Osteocyte (in vitro differentiated cells): ENCODE data around the gene LINC00237. TPM values are rescaled to one million over a fixed set of nuclear protein-coding genes. Genes with fewer than 3 reads are reported as not detected.

Experiments
- DNase-seq: peaks from one replicate; pipeline ENCODE4 v3.0.0; 2021; ENCODE audit warnings: mixed read lengths; ENCODE audit not compliant: unreplicated experiment; ENCODE audit errors: extremely low spot score
- H3K27ac Mint-ChIP-seq: one replicate; pipeline ENCODE4 v1.8.0; 2021; ENCODE audit warnings: mild to moderate bottlenecking, mixed read lengths; ENCODE audit not compliant: unreplicated experiment
- H3K27me3 Mint-ChIP-seq: one replicate; pipeline ENCODE4 v1.8.0; 2021; ENCODE audit warnings: mixed read lengths; ENCODE audit not compliant: unreplicated experiment
- H3K36me3 Mint-ChIP-seq: one replicate; pipeline ENCODE4 v1.8.0; 2021; ENCODE audit warnings: mixed read lengths; ENCODE audit not compliant: unreplicated experiment
- H3K4me1 Mint-ChIP-seq: one replicate; pipeline ENCODE4 v1.8.0; 2021; ENCODE audit warnings: mixed read lengths; ENCODE audit not compliant: unreplicated experiment
- H3K4me3 Mint-ChIP-seq: one replicate; pipeline ENCODE4 v1.8.0; 2021; ENCODE audit warnings: mild to moderate bottlenecking, moderate library complexity, mixed read lengths; ENCODE audit not compliant: unreplicated experiment
- H3K9me3 Mint-ChIP-seq: one replicate; pipeline ENCODE4 v1.8.0; 2021; ENCODE audit warnings: mixed read lengths; ENCODE audit not compliant: unreplicated experiment
- CTCF ChIP-seq: fragments of 200-600 bp; sonication (generic); IDR thresholded peaks from 2 replicates; pipeline ENCODE4 v1.5.0; 2021; ENCODE audit warnings: antibody characterized with exemption, mild to moderate bottlenecking, moderate library complexity
- total RNA-seq: library from RNA; stranded (reverse); gene quantifications from 2 replicates; pipeline ENCODE4 v1.2.1, GENCODE V29; 2021

The LINC00237 gene
- total RNA-seq, 1 donor from 2014 or later, result not detected

GRCh38 chr20:21076073-21076472 lies 30.1 kb downstream of the LINC00237 start:
- no peak for DNase-seq
- H3K4me3 Mint-ChIP-seq, result no peak overlapping the region
- peaks cover 12% of the 10 kb centered on the region for H3K27me3 Mint-ChIP-seq
- H3K36me3 Mint-ChIP-seq, result no peaks in the 10 kb centered on the region
- no peaks in the 10 kb centered on the region for H3K9me3 Mint-ChIP-seq
- TF ChIP-seq CTCF, result no peak
- H3K4me1 Mint-ChIP-seq, result no peaks in the 10 kb centered on the region
- no peak overlapping the region for H3K27ac Mint-ChIP-seq

DNA sequence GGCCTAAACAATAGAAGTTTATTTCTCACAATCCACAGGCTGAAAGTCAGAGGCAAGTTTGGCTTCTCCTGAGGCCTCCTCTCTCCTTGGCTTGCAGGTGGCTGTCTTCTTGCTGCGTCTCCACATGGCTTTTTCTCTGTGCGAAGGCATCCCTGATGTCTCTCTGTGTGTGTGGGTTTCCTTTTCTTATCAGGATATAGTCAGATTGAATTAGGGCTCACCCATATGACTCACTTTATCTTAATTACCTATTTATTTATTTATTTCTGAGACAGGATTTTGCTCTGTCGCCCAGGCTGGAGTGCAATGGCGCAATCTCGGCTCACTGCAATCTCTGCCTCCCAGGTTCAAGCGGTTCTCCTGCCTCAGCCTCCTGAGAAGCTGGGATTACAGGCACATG lies 30.7 kb downstream of the LINC00237 start:
- H3K27ac Mint-ChIP-seq, result no peak overlapping the region
- H3K4me3 Mint-ChIP-seq, result no peak overlapping the region
- H3K4me1 Mint-ChIP-seq, result no peaks in the 10 kb centered on the region
- no peaks in the 10 kb centered on the region for H3K9me3 Mint-ChIP-seq
- no peaks in the 10 kb centered on the region for H3K36me3 Mint-ChIP-seq
- peaks cover 11% of the 10 kb centered on the region for H3K27me3 Mint-ChIP-seq
- no peak for DNase-seq
- no peak for TF ChIP-seq CTCF

DNA sequence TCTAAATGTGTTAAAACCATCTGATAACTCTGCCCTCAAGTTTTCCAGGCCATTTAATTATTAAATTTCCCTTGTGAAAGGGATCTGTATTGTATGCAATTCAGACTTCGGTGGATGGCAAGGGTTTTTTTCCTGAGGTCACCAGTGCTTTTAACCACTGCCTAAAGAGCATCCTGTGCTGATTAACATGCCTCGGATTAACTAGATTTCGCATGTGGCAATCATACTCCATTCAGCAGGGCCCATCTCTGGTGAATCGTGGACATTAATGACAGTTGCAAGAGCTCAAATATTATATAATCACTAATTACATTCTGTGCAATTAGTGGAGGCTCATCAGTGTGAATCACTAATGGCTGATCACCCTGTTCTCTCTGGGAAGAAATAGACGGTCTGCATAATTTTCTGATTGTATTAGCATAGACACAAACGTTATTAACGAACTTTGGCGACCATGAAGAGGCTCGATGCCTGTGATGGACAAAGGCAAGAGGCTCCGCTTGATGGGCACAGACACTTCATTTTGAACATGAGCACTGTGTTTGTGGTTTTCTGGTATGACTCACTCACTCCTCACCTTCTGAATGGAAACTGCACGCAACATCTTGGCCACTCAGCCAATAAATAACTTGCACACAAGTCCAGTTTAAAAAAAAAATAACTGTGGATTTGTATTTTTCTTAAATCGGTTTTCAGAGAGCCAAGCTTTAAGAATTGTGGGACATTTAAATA lies 31.4 kb downstream of the LINC00237 start:
- no peak for DNase-seq
- no peaks in the 10 kb centered on the region for H3K36me3 Mint-ChIP-seq

DNA sequence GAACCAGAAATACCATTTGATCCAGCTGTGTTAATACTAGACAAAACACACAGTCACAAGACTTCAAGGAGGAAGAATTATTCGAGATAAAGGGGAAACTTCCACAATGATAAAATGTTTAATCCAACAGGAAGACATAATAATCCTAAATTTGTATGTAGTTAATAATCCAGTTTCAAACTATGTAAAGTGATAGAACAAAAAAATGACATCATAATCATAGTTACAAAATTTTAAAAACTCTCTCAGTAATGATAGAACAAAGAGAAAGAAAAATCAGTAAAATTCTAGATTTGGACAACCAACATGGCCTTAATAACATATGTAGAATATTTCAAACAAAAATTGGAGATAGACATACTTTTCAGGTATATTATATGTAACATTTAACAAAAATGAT lies 38.9 kb downstream of the LINC00237 start:
- DNase-seq, result no peak
- no peaks in the 10 kb centered on the region for H3K4me1 Mint-ChIP-seq
- H3K36me3 Mint-ChIP-seq, result no peaks in the 10 kb centered on the region
- peaks cover 7% of the 10 kb centered on the region for H3K27me3 Mint-ChIP-seq
- H3K9me3 Mint-ChIP-seq, result no peaks in the 10 kb centered on the region
- no peak for TF ChIP-seq CTCF
- no peak overlapping the region for H3K4me3 Mint-ChIP-seq
- no peak overlapping the region for H3K27ac Mint-ChIP-seq

More for the DNA sequence above, 31.4 kb downstream of the LINC00237 start:
- Mint-ChIP-seq H3K27me3 (peaks cover 11% of the 10 kb centered on the region), H3K9me3 (no peaks in the 10 kb centered on the region), H3K4me1 (no peaks in the 10 kb centered on the region), H3K4me3 (no peak overlapping the region), H3K27ac (no peak overlapping the region)
- no peak for TF ChIP-seq CTCF

- Mint-ChIP-seq H3K4me1 (no peaks in the 10 kb centered on the region), H3K27me3 (peaks cover 7% of the 10 kb centered on the region), H3K4me3 (no peak overlapping the region), H3K9me3 (no peaks in the 10 kb centered on the region), H3K36me3 (no peaks in the 10 kb centered on the region), H3K27ac (no peak overlapping the region)
- DNase-seq, result no peak
- TF ChIP-seq CTCF, result no peak
These were observed 41.2 kb downstream of the LINC00237 start for GRCh38 chr20:21064924-21065323.
